ENCODE data around the gene NELL1.

- TF ChIP-seq EZH2phosphoT487 (IDR thresholded peaks at IDR 0.05; ENCODE audit: borderline replicate concordance, low read length) (no peak), EZH2 (IDR thresholded peaks at IDR 0.05; ENCODE audit: low read length, unreplicated experiment) (no peak)
Observed at GRCh38 chr11:20991471-20991870, 322.1 kb downstream of the NELL1 start.
